ENCODE results near the gene MARCO.

MARCO gene

GRCh38 chr2:119040730-119041129 lies 98.7 kb downstream of the MARCO start:
- DNase-seq (ENCODE audit: low read depth, low spot score), result no peak
